ENCODE data around the gene CLCN6. TPM values are rescaled to one million over a fixed set of nuclear protein-coding genes. Genes with fewer than 3 reads are reported as not detected.

The CLCN6 gene
- total and polyA plus RNA-seq, 2 donors (not counting 1 experiment from before 2014, with no cell fraction given): 35.0 to 99.8 TPM

DNA sequence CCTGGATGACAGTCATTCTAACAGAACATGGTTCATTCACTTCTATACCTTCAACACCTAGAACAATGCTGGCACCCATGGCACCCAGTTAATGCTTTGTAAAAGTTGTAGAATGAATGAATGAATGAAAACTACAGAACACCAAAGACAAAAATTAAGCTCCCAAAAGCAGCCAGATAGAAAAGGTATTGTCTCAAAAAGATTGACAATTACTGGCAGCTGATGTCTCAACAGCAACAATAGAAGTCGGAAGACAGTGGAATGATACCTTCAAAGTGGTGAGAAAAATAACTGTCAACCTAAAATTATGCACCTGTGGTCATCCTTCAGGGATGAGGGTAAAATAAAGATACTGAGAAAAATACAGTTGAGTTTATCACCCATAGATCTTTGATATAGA is 48.9 kb upstream of the CLCN6 start:
- Mint-ChIP-seq H3K4me1 (peaks cover 2% of the 10 kb centered on the region), H3K9me3 (ENCODE audit: insufficient read depth) (no peaks in the 10 kb centered on the region), H3K27ac (no peak overlapping the region), H3K27me3 (peaks cover 14% of the 10 kb centered on the region), H3K4me3 (no peak overlapping the region)
- ChIA-PET CTCF (interaction anchor here (0.8 kb wide), 1 partner anchor 63 kb away, joined by 3 read pairs; no protein-coding TSS in a partner anchor), POLR2A (no interaction called here)
- DNase-seq (no peak), ATAC-seq (ENCODE audit: low read depth) (no peak)
- Histone ChIP-seq H4K20me1 (ENCODE audit: control insufficient read depth, insufficient read depth, low read length, poor library complexity, severe bottlenecking) (no peaks in the 10 kb centered on the region), H3K79me2 (ENCODE audit: control insufficient read depth, insufficient read depth, low read length) (no peaks in the 10 kb centered on the region), H3K27ac (ENCODE audit: low read length in 2 of 2) (no peak overlapping the region), H3K4me2 (replicated peaks; ENCODE audit: low read depth, low read length, poor library complexity, severe bottlenecking) (no peak overlapping the region), H3K4me3 (ENCODE audit: control extremely low read depth in 1 of 5, extremely low read depth in 1 of 5, insufficient read depth in 1 of 5, low read depth in 2 of 5, low read length in 4 of 5) (no peak overlapping the region), H3K9ac (ENCODE audit: low read length) (no peak overlapping the region), H3K9me3 (ENCODE audit: control extremely low read depth in 1 of 3, control insufficient read depth in 2 of 3, insufficient read depth in 1 of 3, low read length in 2 of 3) (peaks cover 0 to 5% (median 0%) of the 10 kb centered on the region in 3 donors), H3K36me3 (replicated peaks in 1 of 2; ENCODE audit: control extremely low read depth in 1 of 2, control insufficient read depth in 1 of 2, extremely low read depth in 1 of 2, insufficient read depth in 2 of 2, low read length in 1 of 2) (no peaks in the 10 kb centered on the region), H3K4me1 (ENCODE audit: control insufficient read depth in 2 of 2, insufficient read depth in 2 of 2, low read length in 2 of 2) (peaks cover 4 to 5% of the 10 kb centered on the region in 2 donors), H2AFZ (ENCODE audit: insufficient read depth, low read depth, low read length, poor library complexity, severe bottlenecking) (no peak overlapping the region), H3K27me3 (replicated peaks in 1 of 4; ENCODE audit: control extremely low read depth in 1 of 4, control insufficient read depth in 3 of 4, insufficient read depth in 4 of 4, low read length in 3 of 4) (peaks cover 0 to 10% (median 2%) of the 10 kb centered on the region in 4 experiments)
- no peak for TF ChIP-seq EZH2 (IDR thresholded peaks at IDR 0.05; ENCODE audit: borderline replicate concordance, insufficient read depth, low read depth, low read length, poor library complexity, severe bottlenecking)
- TF ChIP-seq, protein P1, sequence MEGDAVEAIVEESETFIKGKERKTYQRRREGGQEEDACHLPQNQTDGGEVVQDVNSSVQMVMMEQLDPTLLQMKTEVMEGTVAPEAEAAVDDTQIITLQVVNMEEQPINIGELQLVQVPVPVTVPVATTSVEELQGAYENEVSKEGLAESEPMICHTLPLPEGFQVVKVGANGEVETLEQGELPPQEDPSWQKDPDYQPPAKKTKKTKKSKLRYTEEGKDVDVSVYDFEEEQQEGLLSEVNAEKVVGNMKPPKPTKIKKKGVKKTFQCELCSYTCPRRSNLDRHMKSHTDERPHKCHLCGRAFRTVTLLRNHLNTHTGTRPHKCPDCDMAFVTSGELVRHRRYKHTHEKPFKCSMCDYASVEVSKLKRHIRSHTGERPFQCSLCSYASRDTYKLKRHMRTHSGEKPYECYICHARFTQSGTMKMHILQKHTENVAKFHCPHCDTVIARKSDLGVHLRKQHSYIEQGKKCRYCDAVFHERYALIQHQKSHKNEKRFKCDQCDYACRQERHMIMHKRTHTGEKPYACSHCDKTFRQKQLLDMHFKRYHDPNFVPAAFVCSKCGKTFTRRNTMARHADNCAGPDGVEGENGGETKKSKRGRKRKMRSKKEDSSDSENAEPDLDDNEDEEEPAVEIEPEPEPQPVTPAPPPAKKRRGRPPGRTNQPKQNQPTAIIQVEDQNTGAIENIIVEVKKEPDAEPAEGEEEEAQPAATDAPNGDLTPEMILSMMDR (IDR thresholded peaks at IDR 0.05): no peak
- intact Hi-C loops (cut with micrococcal nuclease): no loop called here
- WGBS (ENCODE audit: insufficient coverage): no CpG with 5 or more reads among the region's 1 CpG

DNA sequence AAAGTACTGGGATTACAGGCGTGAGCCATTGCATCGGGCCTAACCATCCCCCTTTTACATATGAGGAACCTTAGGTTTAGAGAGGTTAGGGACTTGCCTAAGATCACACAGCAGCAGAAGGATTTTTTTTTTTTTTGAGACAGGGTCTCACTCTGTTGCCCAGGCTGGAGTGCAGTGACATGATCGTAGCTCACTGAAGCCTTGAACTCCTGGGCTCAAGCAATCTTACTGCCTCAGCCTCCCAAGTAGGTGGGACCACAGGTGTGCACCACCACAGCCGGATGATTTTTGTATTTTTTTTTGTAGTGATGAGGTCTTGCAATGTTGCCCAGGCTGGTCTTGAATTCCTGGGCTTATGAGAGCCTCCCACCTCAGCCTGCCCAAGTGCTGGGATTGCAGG is 46.2 kb upstream of the CLCN6 start:
- Histone ChIP-seq H2AFZ (ENCODE audit: insufficient read depth, low read depth, low read length, poor library complexity, severe bottlenecking) (no peak overlapping the region), H3K9me3 (ENCODE audit: control extremely low read depth in 1 of 3, control insufficient read depth in 2 of 3, insufficient read depth in 1 of 3, low read length in 2 of 3) (peaks cover 0 to 5% (median 0%) of the 10 kb centered on the region in 3 donors), H3K4me1 (ENCODE audit: control insufficient read depth in 2 of 2, insufficient read depth in 2 of 2, low read length in 2 of 2) (peaks cover 6 to 7% of the 10 kb centered on the region in 2 donors), H3K27me3 (replicated peaks in 1 of 4; ENCODE audit: control extremely low read depth in 1 of 4, control insufficient read depth in 3 of 4, insufficient read depth in 4 of 4, low read length in 3 of 4) (peaks cover 0 to 21% (median 2%) of the 10 kb centered on the region in 4 experiments), H3K4me2 (replicated peaks; ENCODE audit: low read depth, low read length, poor library complexity, severe bottlenecking) (no peak overlapping the region), H3K4me3 (ENCODE audit: control extremely low read depth in 1 of 5, extremely low read depth in 1 of 5, insufficient read depth in 1 of 5, low read depth in 2 of 5, low read length in 4 of 5) (no peak overlapping the region), H4K20me1 (ENCODE audit: control insufficient read depth, insufficient read depth, low read length, poor library complexity, severe bottlenecking) (no peaks in the 10 kb centered on the region), H3K36me3 (replicated peaks in 1 of 2; ENCODE audit: control extremely low read depth in 1 of 2, control insufficient read depth in 1 of 2, extremely low read depth in 1 of 2, insufficient read depth in 2 of 2, low read length in 1 of 2) (no peaks in the 10 kb centered on the region), H3K79me2 (ENCODE audit: control insufficient read depth, insufficient read depth, low read length) (no peaks in the 10 kb centered on the region), H3K27ac (ENCODE audit: low read length in 2 of 2) (no peak overlapping the region), H3K9ac (ENCODE audit: low read length) (no peak overlapping the region)
- H3K9me3 Mint-ChIP-seq (ENCODE audit: insufficient read depth): no peaks in the 10 kb centered on the region
- POLR2A ChIA-PET: no interaction called here
- no peak overlapping the region for H3K27ac Mint-ChIP-seq
- CTCF ChIA-PET: no interaction called here
- H3K4me3 Mint-ChIP-seq: no peak overlapping the region
- H3K4me1 Mint-ChIP-seq: peaks cover 3% of the 10 kb centered on the region
- no peak for DNase-seq
- peaks cover 22% of the 10 kb centered on the region for H3K27me3 Mint-ChIP-seq
- intact Hi-C loops (cut with micrococcal nuclease): no loop called here
- no CpG with 5 or more reads among the region's 4 CpGs for WGBS (ENCODE audit: insufficient coverage)
- ATAC-seq (ENCODE audit: low read depth): no peak
- no peak for TF ChIP-seq EZH2 (IDR thresholded peaks at IDR 0.05; ENCODE audit: borderline replicate concordance, insufficient read depth, low read depth, low read length, poor library complexity, severe bottlenecking)
- TF ChIP-seq, protein P1 (IDR thresholded peaks at IDR 0.05): no peak

All from B cell (primary cell).